DOHH2 (cell line): ENCODE measurements around the gene PRKCE.

Experiments
- EZH2phosphoT487 ChIP-seq: fragments of 200-600 bp; sonication (generic); IDR thresholded peaks from 2 replicates; pipeline ENCODE4 v1.6.1; 2017; ENCODE audit warnings: borderline replicate concordance, mild to moderate bottlenecking, antibody characterized with exemption, low read length, moderate library complexity, mixed read lengths
- TF ChIP-seq, protein P1 (sequence below): fragments of 200-600 bp; sonication (generic); IDR thresholded peaks from one replicate; pipeline ENCODE4 v1.5.1; 2014; ENCODE audit warnings: antibody characterized with exemption, mild to moderate bottlenecking, low read depth, low read length; ENCODE audit not compliant: poor library complexity, severe bottlenecking

DNA sequence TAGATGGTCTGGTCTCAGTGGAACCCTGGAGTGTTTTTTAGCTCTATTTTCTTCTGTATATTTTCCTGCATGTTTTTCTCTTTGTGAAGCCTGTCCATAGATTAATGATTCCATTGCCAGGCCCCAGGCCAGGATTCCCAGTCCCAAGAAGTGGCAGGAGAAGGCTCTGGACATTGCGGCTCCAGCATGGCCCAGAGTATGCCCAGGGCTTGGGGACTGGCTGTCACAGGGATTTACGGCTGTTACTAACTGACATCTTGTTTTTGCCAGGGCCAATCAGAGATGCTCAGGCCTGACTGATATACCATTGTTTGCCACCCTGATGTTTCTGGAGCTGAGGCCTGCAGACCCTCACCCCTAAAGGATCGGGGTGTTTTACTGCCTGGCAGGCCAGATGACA, 59.0 kb downstream of the PRKCE start:
- TF ChIP-seq, protein P1, sequence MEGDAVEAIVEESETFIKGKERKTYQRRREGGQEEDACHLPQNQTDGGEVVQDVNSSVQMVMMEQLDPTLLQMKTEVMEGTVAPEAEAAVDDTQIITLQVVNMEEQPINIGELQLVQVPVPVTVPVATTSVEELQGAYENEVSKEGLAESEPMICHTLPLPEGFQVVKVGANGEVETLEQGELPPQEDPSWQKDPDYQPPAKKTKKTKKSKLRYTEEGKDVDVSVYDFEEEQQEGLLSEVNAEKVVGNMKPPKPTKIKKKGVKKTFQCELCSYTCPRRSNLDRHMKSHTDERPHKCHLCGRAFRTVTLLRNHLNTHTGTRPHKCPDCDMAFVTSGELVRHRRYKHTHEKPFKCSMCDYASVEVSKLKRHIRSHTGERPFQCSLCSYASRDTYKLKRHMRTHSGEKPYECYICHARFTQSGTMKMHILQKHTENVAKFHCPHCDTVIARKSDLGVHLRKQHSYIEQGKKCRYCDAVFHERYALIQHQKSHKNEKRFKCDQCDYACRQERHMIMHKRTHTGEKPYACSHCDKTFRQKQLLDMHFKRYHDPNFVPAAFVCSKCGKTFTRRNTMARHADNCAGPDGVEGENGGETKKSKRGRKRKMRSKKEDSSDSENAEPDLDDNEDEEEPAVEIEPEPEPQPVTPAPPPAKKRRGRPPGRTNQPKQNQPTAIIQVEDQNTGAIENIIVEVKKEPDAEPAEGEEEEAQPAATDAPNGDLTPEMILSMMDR, result no peak
- TF ChIP-seq EZH2phosphoT487, result no peak
